Heart right ventricle (tissue), 16 donors: ENCODE data around the gene PIGV. TPM values are rescaled to one million over a fixed set of nuclear protein-coding genes. Genes with fewer than 3 reads are reported as not detected.
"Not testable (repeated sequence)": the region's sequence is repeated elsewhere in the genome, so short reads cannot be mapped to it uniquely, and the experiment has no call there.

ENCODE experiments used
- ATAC-seq, 8 donors: fragments of 200-7000 bp; cut with Tn5 transposase; one replicate each; pipeline ENCODE4 v1.9.1; 2020; ENCODE audit warnings: mild to moderate bottlenecking in 8 of 8, moderate library complexity in 8 of 8, moderate number of reproducible peaks in 1 of 8
- DNase-seq, 2 donors: peaks; one replicate each; pipeline ENCODE4 v3.0.0-alpha.2; 2020
- H3K27ac ChIP-seq, 10 donors: fragments of 200-600 bp; sonication (generic) in 2 of 10; one replicate each; pipeline versions ENCODE4 v1.5.0 to v1.8.0; 2020 to 2022; ENCODE audit warnings: mild to moderate bottlenecking in 3 of 10
- H3K27me3 ChIP-seq, 7 donors: fragments of 200-600 bp; one replicate each; pipeline ENCODE4 v1.8.0; 2021 to 2022; ENCODE audit warnings: mild to moderate bottlenecking in 2 of 7
- H3K36me3 ChIP-seq, 9 donors: fragments of 200-600 bp; sonication (generic) in 1 of 9; one replicate each; pipeline versions ENCODE4 v1.5.0 to v1.8.0; 2020 to 2022; ENCODE audit warnings: mild to moderate bottlenecking in 2 of 9
- H3K4me1 ChIP-seq, 9 donors: fragments of 200-600 bp; sonication (generic) in 1 of 9; one replicate each; pipeline versions ENCODE4 v1.5.0 to v1.8.0; 2020 to 2022; ENCODE audit warnings: mild to moderate bottlenecking in 4 of 9
- H3K4me3 ChIP-seq, 10 donors: fragments of 200-600 bp; sonication (generic) in 2 of 10; one replicate each; pipeline versions ENCODE4 v1.5.0 to v1.8.0; 2020 to 2022; ENCODE audit warnings: mild to moderate bottlenecking in 7 of 10, moderate library complexity in 2 of 10
- H3K9me3 ChIP-seq, 11 donors: fragments of 200-600 bp in 10 of 11; sonication (generic) in 2 of 11; one replicate each; pipeline versions ENCODE4 v1.5.0 to v1.8.0; 2013 to 2022; ENCODE audit warnings: mild to moderate bottlenecking in 2 of 11, control low read depth in 1 of 11, moderate library complexity in 1 of 11
- CTCF ChIP-seq, 9 donors: fragments of 200-600 bp; sonication (generic) in 2 of 9; IDR thresholded peaks; one replicate each; pipeline versions ENCODE4 v1.5.0 to v1.8.0; 2021 to 2022; ENCODE audit warnings: antibody characterized with exemption in 9 of 9, mild to moderate bottlenecking in 5 of 9, moderate library complexity in 1 of 9
- WGBS, 2 donors: extraction: QIAGEN DNeasy Blood & Tissue Kit; methylation state at CpG; one replicate each; pipeline ENCODE4 v1.1.7; 2013; ENCODE audit warnings: inconsistent platforms in 1 of 2; 5-methylcytosine and 5-hydroxymethylcytosine counted together
- intact Hi-C, 10 donors: fragments of 100-400 bp; cut with DNase I; formaldehyde crosslinking; loops; one replicate each; pipeline versions ENCODE4 v1.11.1 to v1.14.2; 2022
- polyA plus RNA-seq, 2 donors: library from polyadenylated mRNA; stranded (reverse); fragments of 200-250 nt; gene quantifications; one replicate each; pipeline ENCODE4 v1.2.3, GENCODE V29; 2013
- total RNA-seq, 10 donors: library from RNA; stranded (reverse); fragmentation: NEBNext Ultra II Directional in 3 of 10; extraction: Animal tissue kit (Norgen Biotek cat#: 25700) in 3 of 10; gene quantifications; one replicate each; pipeline versions ENCODE4 v1.2.1 to v1.2.4, GENCODE V29; 2021 to 2023
- donor health status: Arrhythmogenic right ventricular cardiomyopathy.
- donor health status: ischemic (EF 13 %, LVEDD 7.1; RV severe dilation, severe dysfunction).
- donor health status: healthy with polysubstance abuse.
- donor health status: DM: no; HTN: yes; CAD: no.
- donor health status: DM: no; HTN: no; CAD: no.
- donor health status: ischemic (EF 25% LVEDD 6.9; RV normal size, moderate dysfunction).
- donor health status: ischemic (EF 25% LVEDD 5.7; RV mildly dilated, moderate dysfunction).
- donor health status: healthy.
- donor health status: DM: yes; HTN: yes; CAD: no.
- donor health status: Ischemic cardiomyopathy.
- donor health status: ischemic (EF 35%, LVEDD 5.7; RV mildly dilated, moderate dysfunction).
- donor health status: nonischemic (EF 11% LVEDD 7.7; RV severe dilation, severe dysfunction).
- donor health status: DM: yes; HTN: yes; CAD: no.
- donor health status: PGD.
- donor health status: ischemic (EF 29% LVEDD 5.4; RV normal size, mild dysfunction).
- donor health status: nonischemic (EF 23%, LVEDD 6.1; RV moderate dilation, normal function).

The PIGV gene
- total and polyA plus RNA-seq, 12 donors: 2.7 to 7.5 (median 4.1) TPM

DNA sequence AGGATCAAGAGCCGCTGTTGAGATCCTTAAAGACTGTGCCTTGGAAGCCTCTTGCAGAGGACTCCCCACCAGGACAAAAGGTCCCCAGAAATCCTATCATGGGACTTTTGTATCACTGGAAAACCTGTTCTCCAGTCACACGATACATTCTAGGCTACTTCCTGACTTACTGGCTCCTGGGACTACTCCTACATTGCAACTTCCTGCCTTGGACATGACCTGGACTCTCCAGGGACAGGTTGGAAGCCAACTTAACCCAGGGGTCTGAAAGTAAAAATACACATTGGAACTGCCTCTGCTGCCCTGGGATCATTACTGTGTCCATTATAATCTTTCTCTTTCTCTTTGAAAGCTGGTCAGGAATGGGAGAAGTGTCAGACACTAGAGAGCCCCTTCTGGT, 9.9 kb downstream of the PIGV start:
- peaks cover 10 to 61% (median 51%) of the 10 kb centered on the region in 9 donors for H3K4me1 ChIP-seq
- peak overlapping the region in 6 of 10 donors; percentile 1 to 19 (median 12) for H3K4me3 ChIP-seq
- H3K27ac ChIP-seq: peak overlapping the region; percentile 52 to 92 (median 86)
- no peaks in the 10 kb centered on the region for H3K27me3 ChIP-seq
- peaks cover 0 to 43% (median 5%) of the 10 kb centered on the region in 9 donors for H3K36me3 ChIP-seq
- WGBS, 2 donors: 42 to 64% methylated on average over 2 of the region's 2 CpGs
- DNase-seq (peak in 1 of 2 donors; percentile 65), ATAC-seq (peak in 7 of 8 donors; percentile 24 to 75 (median 64))
- no peak for TF ChIP-seq CTCF (IDR thresholded peaks at IDR 0.05)
- H3K9me3 ChIP-seq: no peaks in the 10 kb centered on the region
- intact Hi-C loops: loop anchor here in 1 of 10 donors (5.0 kb wide), 1 partner anchor 295 kb away; no protein-coding TSS in a partner anchor

DNA sequence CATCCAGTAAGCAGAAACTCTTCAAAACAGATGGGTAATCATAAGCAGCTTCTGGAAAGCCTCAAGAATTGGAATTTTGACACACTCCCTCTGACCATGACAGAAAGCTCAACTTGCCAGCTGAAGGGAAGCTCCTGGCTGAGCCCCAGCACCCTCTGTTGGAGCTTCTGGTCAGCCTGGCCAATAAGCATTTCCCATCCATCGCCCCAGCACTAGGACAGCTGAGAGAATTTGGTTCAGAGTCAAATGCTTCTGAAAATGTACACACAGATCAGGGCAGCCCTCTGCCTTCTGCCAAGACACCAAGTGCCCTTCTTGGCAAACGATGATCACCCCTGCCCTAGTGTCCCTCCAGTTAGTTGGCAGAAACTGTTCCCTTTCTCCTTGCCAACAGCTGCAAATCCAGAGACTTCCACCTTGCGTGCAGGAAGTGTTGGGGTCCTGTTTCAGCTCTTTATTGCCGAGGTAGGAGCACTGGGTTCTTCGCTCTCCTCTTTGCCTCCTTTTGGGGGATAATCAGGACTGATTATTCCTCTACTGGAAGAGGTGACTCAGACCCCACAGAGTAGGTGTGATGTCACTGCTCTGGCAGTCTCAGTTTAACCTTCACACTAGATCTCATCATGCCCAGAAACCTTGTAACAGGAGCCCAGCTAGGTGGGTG, 11.9 kb downstream of the PIGV start:
- intact Hi-C loops: loop anchor here in 1 of 10 donors (2.0 to 5.0 kb wide), 2 partner anchors 65 to 297 kb away; no protein-coding TSS in a partner anchor
- TF ChIP-seq CTCF (IDR thresholded peaks at IDR 0.05): no peak
- peak overlapping the region in 1 of 10 donors; percentile 33 for H3K4me3 ChIP-seq
- peaks cover 10 to 61% (median 51%) of the 10 kb centered on the region in 9 donors for H3K4me1 ChIP-seq
- WGBS, 2 donors: 9 to 16% methylated on average over 5 of the region's 5 CpGs
- no peaks in the 10 kb centered on the region for H3K9me3 ChIP-seq
- DNase-seq: peak; percentile 73 to 74
- peaks cover 0 to 25% (median 0%) of the 10 kb centered on the region in 9 donors for H3K36me3 ChIP-seq
- H3K27ac ChIP-seq: peak overlapping the region; percentile 70 to 92 (median 86)
- H3K27me3 ChIP-seq: no peaks in the 10 kb centered on the region
- ATAC-seq: peak; percentile 75 to 95 (median 88)

DNA sequence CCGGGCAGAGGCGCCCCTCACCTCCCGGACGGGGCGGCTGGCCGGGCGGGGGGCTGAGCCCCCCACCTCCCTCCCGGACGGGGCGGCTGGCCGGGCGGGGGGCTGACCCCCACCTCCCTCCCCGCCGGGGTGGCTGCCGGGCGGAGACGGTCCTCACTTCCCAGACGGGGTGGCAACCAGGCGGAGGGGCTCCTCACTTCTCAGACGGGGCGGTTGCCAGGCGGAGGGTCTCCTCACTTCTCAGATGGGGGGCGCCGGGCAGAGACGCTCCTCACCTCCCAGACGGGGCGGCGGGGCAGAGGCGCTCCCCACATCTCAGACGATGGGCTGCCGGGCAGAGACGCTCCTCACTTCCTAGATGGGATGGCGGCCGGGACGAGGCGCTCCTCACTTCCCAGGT, 16.2 kb downstream of the PIGV start:
- peaks cover 7 to 34% (median 28%) of the 10 kb centered on the region in 9 donors for H3K4me1 ChIP-seq
- ATAC-seq, intact Hi-C loops, H3K36me3 ChIP-seq, DNase-seq, H3K27me3 ChIP-seq, H3K4me3 ChIP-seq, H3K27ac ChIP-seq, H3K9me3 ChIP-seq: not testable (repeated sequence)
- 98 to 99% methylated on average over 21 to 29 of the region's 36 CpGs for WGBS, 2 donors

DNA sequence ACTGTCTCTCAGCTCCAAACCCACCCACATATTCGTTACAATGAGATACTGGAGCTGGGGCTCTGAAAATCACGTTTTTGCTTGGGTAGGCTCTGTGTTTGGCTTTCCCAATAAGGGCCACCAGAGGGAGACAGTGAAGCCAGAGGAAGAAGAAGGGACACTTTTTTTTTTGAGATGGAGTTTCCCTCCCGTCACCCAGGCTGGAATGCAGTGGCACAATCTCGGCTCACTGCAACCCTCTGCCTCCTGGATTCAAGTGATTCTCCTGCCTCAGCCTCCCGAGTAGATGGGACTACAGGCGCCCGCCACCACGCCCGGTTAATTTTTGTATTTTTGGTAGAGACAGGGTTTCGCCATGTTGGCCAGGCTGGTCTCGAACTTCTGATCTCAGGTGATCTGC, 22.4 kb downstream of the PIGV start:
- peak; percentile 62 to 86 (median 76) for TF ChIP-seq CTCF (IDR thresholded peaks at IDR 0.05)
- DNase-seq (peak in 1 of 2 donors; percentile 75), ATAC-seq (peak in 7 of 8 donors; percentile 43 to 78 (median 62))
- Histone ChIP-seq H3K27ac (peak overlapping the region in 1 of 10 donors; percentile 8), H3K4me1 (peaks cover 0 to 19% (median 0%) of the 10 kb centered on the region in 9 donors)
- not testable (repeated sequence) for H3K27me3 ChIP-seq, H3K36me3 ChIP-seq, H3K9me3 ChIP-seq, H3K4me3 ChIP-seq
- 55% methylated on average over 11 of the region's 11 CpGs for WGBS, 2 donors
- intact Hi-C loops: loop anchor here in 8 of 10 donors (2.0 to 10.0 kb wide), 4 partner anchors 65 to 1083 kb away; no protein-coding TSS in a partner anchor
